ENCODE data around the gene SERGEF. TPM values are rescaled to one million over a fixed set of nuclear protein-coding genes. Genes with fewer than 3 reads are reported as not detected.

SERGEF gene
- total and polyA plus RNA-seq, 2 donors from 2014 or later: 33.2 to 63.0 TPM

GRCh38 chr11:17782603-17783337 lies 230.1 kb downstream of the SERGEF start:
- H3K36me3 ChIP-seq (ENCODE audit: control insufficient read depth in 2 of 3, insufficient read depth in 3 of 3, low read length in 3 of 3): no peaks in the 10 kb centered on the region
- H3K4me1 ChIP-seq (ENCODE audit: control insufficient read depth in 2 of 3, insufficient read depth in 2 of 3, low read depth in 1 of 3, low read length in 3 of 3): no peaks in the 10 kb centered on the region
- H3K27me3 ChIP-seq (ENCODE audit: control insufficient read depth, insufficient read depth, low read length): no peaks in the 10 kb centered on the region
- no peak overlapping the region for H3K9ac ChIP-seq (ENCODE audit: low read length in 3 of 3)
- DNase-seq (no peak), FAIRE-seq (no peak)
- H3K4me3 ChIP-seq (ENCODE audit: low read length in 3 of 3): no peak overlapping the region
- H3K9me3 ChIP-seq (ENCODE audit: control insufficient read depth in 2 of 3, insufficient read depth in 1 of 3, low read length in 3 of 3): no peaks in the 10 kb centered on the region
- no peak overlapping the region for H3K27ac ChIP-seq (ENCODE audit: low read depth in 2 of 2, low read length in 2 of 2)
- intact Hi-C loops (cut with DNase I): no loop called here
- no peak for TF ChIP-seq CTCF (IDR thresholded peaks at IDR 0.05; ENCODE audit: borderline replicate concordance, extremely low read depth, insufficient read depth)

- intact Hi-C loops (cut with DNase I): no loop called here
- H3K36me3 ChIP-seq (ENCODE audit: control insufficient read depth in 2 of 3, insufficient read depth in 3 of 3, low read length in 3 of 3): no peaks in the 10 kb centered on the region
- H3K27me3 ChIP-seq (ENCODE audit: control insufficient read depth, insufficient read depth, low read length): no peaks in the 10 kb centered on the region
- H3K4me3 ChIP-seq (ENCODE audit: low read length in 3 of 3): no peak overlapping the region
- H3K9me3 ChIP-seq (ENCODE audit: control insufficient read depth in 2 of 3, insufficient read depth in 1 of 3, low read length in 3 of 3): no peaks in the 10 kb centered on the region
- H3K9ac ChIP-seq (ENCODE audit: low read length in 3 of 3): no peak overlapping the region
- FAIRE-seq: no peak
- DNase-seq: no peak
- no peak overlapping the region for H3K27ac ChIP-seq (ENCODE audit: low read depth in 2 of 2, low read length in 2 of 2)
- TF ChIP-seq CTCF (IDR thresholded peaks at IDR 0.05; ENCODE audit: borderline replicate concordance, extremely low read depth, insufficient read depth): no peak
- H3K4me1 ChIP-seq (ENCODE audit: control insufficient read depth in 2 of 3, insufficient read depth in 2 of 3, low read depth in 1 of 3, low read length in 3 of 3): no peaks in the 10 kb centered on the region
Observed at GRCh38 chr11:17782145-17782544, 230.7 kb downstream of the SERGEF start.

- TF ChIP-seq CTCF (IDR thresholded peaks at IDR 0.05; ENCODE audit: borderline replicate concordance, extremely low read depth, insufficient read depth): no peak
- no peaks in the 10 kb centered on the region for H3K4me1 ChIP-seq (ENCODE audit: control insufficient read depth in 2 of 3, insufficient read depth in 2 of 3, low read depth in 1 of 3, low read length in 3 of 3)
- no peak for DNase-seq
- intact Hi-C loops (cut with DNase I): no loop called here
- no peaks in the 10 kb centered on the region for H3K9me3 ChIP-seq (ENCODE audit: control insufficient read depth in 2 of 3, insufficient read depth in 1 of 3, low read length in 3 of 3)
- H3K36me3 ChIP-seq (ENCODE audit: control insufficient read depth in 2 of 3, insufficient read depth in 3 of 3, low read length in 3 of 3): no peaks in the 10 kb centered on the region
- no peak overlapping the region for H3K27ac ChIP-seq (ENCODE audit: low read depth in 2 of 2, low read length in 2 of 2)
- no peaks in the 10 kb centered on the region for H3K27me3 ChIP-seq (ENCODE audit: control insufficient read depth, insufficient read depth, low read length)
- no peak overlapping the region for H3K4me3 ChIP-seq (ENCODE audit: low read length in 3 of 3)
- H3K9ac ChIP-seq (ENCODE audit: low read length in 3 of 3): no peak overlapping the region
- no peak for FAIRE-seq
Observed at GRCh38 chr11:17781626-17782025, 231.2 kb downstream of the SERGEF start.

Measured in kidney (tissue), 14 donors.